Measurements from ENCODE around the gene SCML2. TPM values are rescaled to one million over a fixed set of nuclear protein-coding genes. Genes with fewer than 3 reads are reported as not detected.

The SCML2 gene
- total and polyA plus RNA-seq, 2 of the 8 experiments (the other 6 are each of a cell fraction or from before 2014, with no cell fraction given): 14.6 to 18.9 TPM

DNA sequence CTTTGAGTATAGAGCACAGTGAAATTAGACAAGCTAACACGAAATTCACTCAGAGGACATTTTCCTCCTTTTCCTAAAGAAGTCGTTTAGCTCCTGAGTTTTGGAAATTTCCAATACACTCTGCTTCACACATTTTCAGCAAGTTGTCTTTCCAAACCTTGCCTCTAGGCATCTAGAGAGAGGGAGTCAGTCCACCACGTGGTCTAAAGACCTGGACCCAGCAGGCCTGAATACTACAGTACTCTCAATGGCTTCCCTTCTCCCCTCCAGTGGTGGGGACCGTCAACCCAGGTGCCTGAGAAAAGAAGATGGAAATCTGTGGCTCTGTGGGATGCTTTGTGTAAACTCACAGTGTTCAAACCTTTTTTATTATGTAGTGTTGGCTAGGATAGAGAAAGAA, 13.9 kb upstream of the SCML2 start:
- Histone ChIP-seq H4K91ac (replicated peaks; ENCODE audit: insufficient read length, low read length) (no peak overlapping the region), H2AK5ac (ENCODE audit: low read depth, low read length) (no peak overlapping the region), H3K9ac (replicated peaks in 1 of 4; ENCODE audit: extremely low read depth in 1 of 4, low read depth in 3 of 4, low read length in 3 of 4) (no peak overlapping the region), H3K79me2 (ENCODE audit: control insufficient read depth in 1 of 2, insufficient read depth in 2 of 2, low read length in 2 of 2) (no peaks in the 10 kb centered on the region), H4K5ac (ENCODE audit: insufficient read length, low read depth, low read length) (no peak overlapping the region), H3K4me2 (ENCODE audit: insufficient read depth in 1 of 2, low read depth in 2 of 2, low read length in 2 of 2) (no peak overlapping the region), H3K23ac (ENCODE audit: insufficient read length) (no peak overlapping the region), H3K4me1 (replicated peaks in 1 of 4; ENCODE audit: control insufficient read depth in 3 of 4, insufficient read depth in 4 of 4, low read length in 3 of 4) (no peaks in the 10 kb centered on the region), H3K4ac (replicated peaks; ENCODE audit: insufficient read length, low read depth, low read length) (no peak overlapping the region), H2BK120ac (replicated peaks; ENCODE audit: low read depth, low read length) (no peak overlapping the region), H3K14ac (ENCODE audit: insufficient read length) (no peak overlapping the region), H2BK5ac (ENCODE audit: low read depth, low read length) (no peak overlapping the region), H4K20me1 (replicated peaks in 1 of 2; ENCODE audit: control insufficient read depth in 1 of 2, insufficient read depth in 2 of 2, low read length in 2 of 2) (no peaks in the 10 kb centered on the region), H2BK12ac (ENCODE audit: low read depth, low read length) (no peak overlapping the region), H4K8ac (ENCODE audit: extremely low read depth, insufficient read depth, low read length) (no peak overlapping the region), H3K56ac (replicated peaks; ENCODE audit: insufficient read length, low read depth, low read length) (no peak overlapping the region), H2AFZ (ENCODE audit: low read length) (no peak overlapping the region), H3K23me2 (ENCODE audit: low read depth, low read length) (no peaks in the 10 kb centered on the region), H3K36me3 (ENCODE audit: control insufficient read depth in 2 of 4, insufficient read depth in 4 of 4, low read length in 3 of 4) (no peaks in the 10 kb centered on the region), H3K9me3 (ENCODE audit: insufficient read depth in 2 of 2, low read depth in 1 of 2, low read length in 1 of 2) (no peaks in the 10 kb centered on the region), H3K27ac (ENCODE audit: low read depth, low read length) (no peak overlapping the region), H3K18ac (ENCODE audit: extremely low read depth, low read length) (no peak overlapping the region), H2BK15ac (ENCODE audit: low read length) (no peak overlapping the region), H2BK20ac (ENCODE audit: low read length) (no peak overlapping the region), H3K79me1 (ENCODE audit: low read depth, low read length) (no peaks in the 10 kb centered on the region), H3K4me3 (ENCODE audit: extremely low read depth in 1 of 4, insufficient read depth in 2 of 4, low read depth in 3 of 4, low read length in 4 of 4) (no peak overlapping the region), H3K27me3 (replicated peaks in 1 of 4; ENCODE audit: control insufficient read depth in 3 of 4, extremely low read depth in 1 of 4, insufficient read depth in 3 of 4, low read length in 3 of 4) (no peaks in the 10 kb centered on the region)
- TF ChIP-seq, protein P1, sequence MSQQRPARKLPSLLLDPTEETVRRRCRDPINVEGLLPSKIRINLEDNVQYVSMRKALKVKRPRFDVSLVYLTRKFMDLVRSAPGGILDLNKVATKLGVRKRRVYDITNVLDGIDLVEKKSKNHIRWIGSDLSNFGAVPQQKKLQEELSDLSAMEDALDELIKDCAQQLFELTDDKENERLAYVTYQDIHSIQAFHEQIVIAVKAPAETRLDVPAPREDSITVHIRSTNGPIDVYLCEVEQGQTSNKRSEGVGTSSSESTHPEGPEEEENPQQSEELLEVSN (IDR thresholded peaks at IDR 0.05): peak; percentile 34; the same call in 1 of the 2 replicates
- no peak for TF ChIP-seq RNF2 (IDR thresholded peaks at IDR 0.05; ENCODE audit: borderline replicate concordance, low read depth, low read length, missing control alignments, poor library complexity, severe bottlenecking)
- TF ChIP-seq, protein P2, sequence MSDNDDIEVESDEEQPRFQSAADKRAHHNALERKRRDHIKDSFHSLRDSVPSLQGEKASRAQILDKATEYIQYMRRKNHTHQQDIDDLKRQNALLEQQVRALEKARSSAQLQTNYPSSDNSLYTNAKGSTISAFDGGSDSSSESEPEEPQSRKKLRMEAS (IDR thresholded peaks at IDR 0.05): peak; percentile 41; the same call in 1 of the 2 replicates
- DNase-seq (ENCODE audit: low read depth in 1 of 2, low spot score in 2 of 2): no peak
- POLR2A ChIA-PET (ENCODE audit: partially characterized antibody): no interaction called here
- CTCF ChIA-PET (ENCODE audit: partially characterized antibody): no interaction called here
- WGBS, 2 experiments (ENCODE audit: extremely low coverage in 1 of 2, insufficient coverage in 1 of 2, insufficient read length in 1 of 2, insufficient replicate concordance in 2 of 2, low coverage in 1 of 2, low lambda C conversion rate in 2 of 2, missing lambda C conversion rate in 1 of 2): 70% methylated on average over 4 of the region's 4 CpGs; no CpG with 5 or more reads in 1 of the 2 experiments
- FAIRE-seq: peak; percentile 19
